ENCODE results near the gene ERN1. TPM values are rescaled to one million over a fixed set of nuclear protein-coding genes. Genes with fewer than 3 reads are reported as not detected.

ERN1 gene
- polyA plus RNA-seq, 3 donors = 11.0 to 27.5 (median 13.7) TPM

DNA sequence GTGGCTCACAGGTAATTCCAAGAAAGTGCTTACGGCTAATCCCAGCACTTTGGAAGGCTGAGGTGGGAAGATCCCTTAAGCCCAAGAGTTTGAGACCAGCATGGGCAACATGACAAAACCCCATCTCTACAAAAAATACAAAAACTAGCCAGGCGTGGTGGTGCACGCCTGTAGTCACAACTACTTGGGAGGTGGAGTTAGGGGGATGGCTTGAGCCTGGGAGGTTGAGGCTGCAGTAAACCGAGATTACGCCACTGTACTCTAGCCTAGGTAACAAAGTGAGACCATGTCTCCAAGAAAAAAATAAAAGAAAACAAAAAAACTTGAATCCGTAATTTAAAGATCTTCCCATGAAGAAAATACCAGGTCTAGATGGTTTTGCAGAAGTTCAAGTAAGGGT is 114.5 kb downstream of the ERN1 start:
- H3K4me3 ChIP-seq (replicated peaks in 1 of 3; ENCODE audit: low read depth in 2 of 3, low read length in 3 of 3) = peak overlapping the region in 1 of 3 experiments; percentile 69
- peaks cover 98% of the 10 kb centered on the region for H3K79me2 ChIP-seq (ENCODE audit: insufficient read depth, low read length)
- H3K4me1 ChIP-seq (ENCODE audit: control insufficient read depth in 1 of 2, insufficient read depth in 2 of 2, low read length in 2 of 2) = peaks cover 47 to 71% of the 10 kb centered on the region in 2 donors
- peak overlapping the region; percentile 37 to 72 for H3K27ac ChIP-seq (ENCODE audit: low read depth in 1 of 2, low read length in 2 of 2)
- peak overlapping the region in 1 of 2 donors; percentile 39 for H3K4me3 Mint-ChIP-seq
- TF ChIP-seq, protein P1, sequence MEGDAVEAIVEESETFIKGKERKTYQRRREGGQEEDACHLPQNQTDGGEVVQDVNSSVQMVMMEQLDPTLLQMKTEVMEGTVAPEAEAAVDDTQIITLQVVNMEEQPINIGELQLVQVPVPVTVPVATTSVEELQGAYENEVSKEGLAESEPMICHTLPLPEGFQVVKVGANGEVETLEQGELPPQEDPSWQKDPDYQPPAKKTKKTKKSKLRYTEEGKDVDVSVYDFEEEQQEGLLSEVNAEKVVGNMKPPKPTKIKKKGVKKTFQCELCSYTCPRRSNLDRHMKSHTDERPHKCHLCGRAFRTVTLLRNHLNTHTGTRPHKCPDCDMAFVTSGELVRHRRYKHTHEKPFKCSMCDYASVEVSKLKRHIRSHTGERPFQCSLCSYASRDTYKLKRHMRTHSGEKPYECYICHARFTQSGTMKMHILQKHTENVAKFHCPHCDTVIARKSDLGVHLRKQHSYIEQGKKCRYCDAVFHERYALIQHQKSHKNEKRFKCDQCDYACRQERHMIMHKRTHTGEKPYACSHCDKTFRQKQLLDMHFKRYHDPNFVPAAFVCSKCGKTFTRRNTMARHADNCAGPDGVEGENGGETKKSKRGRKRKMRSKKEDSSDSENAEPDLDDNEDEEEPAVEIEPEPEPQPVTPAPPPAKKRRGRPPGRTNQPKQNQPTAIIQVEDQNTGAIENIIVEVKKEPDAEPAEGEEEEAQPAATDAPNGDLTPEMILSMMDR (IDR thresholded peaks at IDR 0.05) = no peak
- H3K27me3 Mint-ChIP-seq (ENCODE audit: low read depth in 3 of 3) = peaks cover 0 to 2% (median 0%) of the 10 kb centered on the region in 3 donors
- H4K20me1 ChIP-seq (ENCODE audit: insufficient read depth, low read length) = no peaks in the 10 kb centered on the region
- no peaks in the 10 kb centered on the region for H3K9me3 ChIP-seq (replicated peaks in 1 of 2; ENCODE audit: control insufficient read depth in 1 of 2, insufficient read depth in 1 of 2, low read length in 2 of 2)
- H2AFZ ChIP-seq (ENCODE audit: insufficient read depth, low read depth, low read length, poor library complexity, severe bottlenecking) = no peak overlapping the region
- peaks cover 57% of the 10 kb centered on the region for H3K4me1 Mint-ChIP-seq
- no peaks in the 10 kb centered on the region for H3K36me3 ChIP-seq (replicated peaks in 1 of 2; ENCODE audit: control insufficient read depth in 1 of 2, insufficient read depth in 2 of 2, low read length in 2 of 2)
- H3K9me3 Mint-ChIP-seq = peaks cover 0 to 2% (median 0%) of the 10 kb centered on the region in 7 donors
- DNase-seq = no peak
- peak overlapping the region; percentile 89 to 97 (median 95) for H3K27ac Mint-ChIP-seq
- no peak overlapping the region for H3K9ac ChIP-seq (ENCODE audit: insufficient read depth, low read length, poor library complexity, severe bottlenecking)
- intact Hi-C loops (cut with micrococcal nuclease) = no loop called here
- H3K4me2 ChIP-seq (replicated peaks; ENCODE audit: extremely low read depth, low read length, poor library complexity, severe bottlenecking) = peak overlapping the region; percentile 69
- WGBS (ENCODE audit: insufficient coverage) = 100% methylated on average over 2 of the region's 6 CpGs
- H3K27me3 ChIP-seq (ENCODE audit: control insufficient read depth in 2 of 2, insufficient read depth in 2 of 2, low read length in 2 of 2) = no peaks in the 10 kb centered on the region
- H3K36me3 Mint-ChIP-seq = peaks cover 7 to 12% of the 10 kb centered on the region in 2 donors

- Histone ChIP-seq H3K79me2 (ENCODE audit: insufficient read depth, low read length) (peaks cover 77% of the 10 kb centered on the region), H2AFZ (ENCODE audit: insufficient read depth, low read depth, low read length, poor library complexity, severe bottlenecking) (peak overlapping the region; percentile 31), H3K9ac (ENCODE audit: insufficient read depth, low read length, poor library complexity, severe bottlenecking) (no peak overlapping the region), H3K36me3 (replicated peaks in 1 of 2; ENCODE audit: control insufficient read depth in 1 of 2, insufficient read depth in 2 of 2, low read length in 2 of 2) (peaks cover 8 to 20% of the 10 kb centered on the region in 2 donors), H3K27ac (ENCODE audit: low read depth in 1 of 2, low read length in 2 of 2) (peak overlapping the region; percentile 45 to 89), H3K9me3 (replicated peaks in 1 of 2; ENCODE audit: control insufficient read depth in 1 of 2, insufficient read depth in 1 of 2, low read length in 2 of 2) (no peaks in the 10 kb centered on the region), H3K4me2 (replicated peaks; ENCODE audit: extremely low read depth, low read length, poor library complexity, severe bottlenecking) (peak overlapping the region; percentile 41), H3K4me3 (replicated peaks in 1 of 3; ENCODE audit: low read depth in 2 of 3, low read length in 3 of 3) (peak overlapping the region in 1 of 3 experiments; percentile 42), H3K4me1 (ENCODE audit: control insufficient read depth in 1 of 2, insufficient read depth in 2 of 2, low read length in 2 of 2) (peaks cover 36 to 54% of the 10 kb centered on the region in 2 donors), H3K27me3 (ENCODE audit: control insufficient read depth in 2 of 2, insufficient read depth in 2 of 2, low read length in 2 of 2) (no peaks in the 10 kb centered on the region), H4K20me1 (ENCODE audit: insufficient read depth, low read length) (no peaks in the 10 kb centered on the region)
- Mint-ChIP-seq H3K27ac (peak overlapping the region; percentile 92 to 98 (median 95)), H3K4me1 (peaks cover 56% of the 10 kb centered on the region), H3K9me3 (peaks cover 0 to 4% (median 0%) of the 10 kb centered on the region in 7 donors), H3K27me3 (ENCODE audit: low read depth in 3 of 3) (peaks cover 0 to 2% (median 0%) of the 10 kb centered on the region in 3 donors), H3K4me3 (peak overlapping the region in 1 of 2 donors; percentile 67), H3K36me3 (peaks cover 30 to 42% of the 10 kb centered on the region in 2 donors)
- TF ChIP-seq, protein P1 (IDR thresholded peaks at IDR 0.05) = no peak
- peak; percentile 66 to 84 (median 83) for DNase-seq
- WGBS (ENCODE audit: insufficient coverage) = 48% methylated on average over 2 of the region's 8 CpGs
- intact Hi-C loops (cut with micrococcal nuclease) = loop anchor here in 1 of 2 donors (1.0 kb wide), 1 partner anchor 8 kb away; no protein-coding TSS in a partner anchor
These were observed 120.2 kb downstream of the ERN1 start for GRCh38 chr17:64009571-64010402.
